Glomerular visceral epithelial cell (primary cell): ENCODE data around the gene DOLK.
A peak's percentile ranks its signal among the peaks of the same experiment; 100 is the strongest.

Experiments
- DNase-seq: peaks from one replicate; pipeline ENCODE4 v3.0.0-alpha.2; 2016; ENCODE audit errors: extremely low spot score

The DOLK gene

DNA sequence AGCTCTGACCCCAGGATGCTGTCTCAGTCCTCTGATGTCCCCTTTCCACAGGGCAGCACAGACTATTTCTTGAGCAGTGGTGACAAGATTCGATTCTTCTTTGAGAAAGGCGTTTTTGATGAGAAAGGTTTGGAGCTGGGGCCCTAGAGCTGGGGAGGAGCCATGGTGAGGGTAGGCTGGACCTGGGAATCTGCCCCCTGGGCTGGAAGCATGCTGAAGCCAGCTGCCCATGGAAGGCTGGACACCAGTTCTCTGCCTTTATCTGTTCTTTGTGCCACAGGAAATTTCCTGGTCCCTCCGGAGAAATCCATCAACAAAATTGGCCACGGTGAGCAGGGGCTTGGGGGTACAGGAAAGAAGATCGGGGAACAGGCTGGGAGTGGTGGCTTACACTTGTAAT lies 13.7 kb downstream of the DOLK start:
- DNase-seq: no peak

DNA sequence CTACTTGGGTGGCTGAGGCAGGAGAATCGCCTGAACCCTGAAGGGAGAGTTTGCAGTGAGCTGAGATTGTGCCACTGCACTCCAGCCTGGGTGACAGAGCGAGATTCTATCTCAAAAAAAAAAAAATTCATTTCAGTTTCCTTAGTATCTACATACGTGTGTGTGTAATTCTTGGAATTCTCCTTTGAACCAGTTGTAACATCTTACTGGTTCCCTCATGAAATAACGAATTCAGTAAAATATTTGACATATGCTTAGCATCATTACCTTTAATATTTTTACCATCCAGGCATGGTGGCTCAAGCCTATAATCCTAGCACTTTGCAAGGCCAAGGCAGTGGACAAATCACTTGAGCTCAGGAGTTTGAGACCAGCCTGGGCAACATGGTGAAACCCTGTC lies 17.8 kb downstream of the DOLK start:
- no peak for DNase-seq

DNA sequence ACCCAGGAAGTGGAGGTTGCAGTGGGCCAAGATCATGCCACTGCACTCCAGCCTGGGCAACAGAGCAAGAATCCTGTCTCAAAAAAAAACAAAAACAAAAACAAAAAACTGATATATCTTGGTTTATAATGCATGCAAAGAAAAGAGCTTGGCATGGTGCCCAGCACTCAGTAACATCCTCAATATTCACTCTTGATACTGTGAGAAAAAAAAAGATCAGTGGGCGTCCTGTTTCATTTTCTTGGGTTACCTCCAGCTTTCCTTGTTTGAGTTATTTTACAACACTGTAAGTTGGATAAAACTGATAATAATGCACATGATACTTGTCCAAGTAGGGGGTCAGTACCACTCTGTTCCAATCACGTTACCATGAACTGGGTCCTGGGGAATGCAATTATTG lies 18.8 kb downstream of the DOLK start:
- no peak for DNase-seq

DNA sequence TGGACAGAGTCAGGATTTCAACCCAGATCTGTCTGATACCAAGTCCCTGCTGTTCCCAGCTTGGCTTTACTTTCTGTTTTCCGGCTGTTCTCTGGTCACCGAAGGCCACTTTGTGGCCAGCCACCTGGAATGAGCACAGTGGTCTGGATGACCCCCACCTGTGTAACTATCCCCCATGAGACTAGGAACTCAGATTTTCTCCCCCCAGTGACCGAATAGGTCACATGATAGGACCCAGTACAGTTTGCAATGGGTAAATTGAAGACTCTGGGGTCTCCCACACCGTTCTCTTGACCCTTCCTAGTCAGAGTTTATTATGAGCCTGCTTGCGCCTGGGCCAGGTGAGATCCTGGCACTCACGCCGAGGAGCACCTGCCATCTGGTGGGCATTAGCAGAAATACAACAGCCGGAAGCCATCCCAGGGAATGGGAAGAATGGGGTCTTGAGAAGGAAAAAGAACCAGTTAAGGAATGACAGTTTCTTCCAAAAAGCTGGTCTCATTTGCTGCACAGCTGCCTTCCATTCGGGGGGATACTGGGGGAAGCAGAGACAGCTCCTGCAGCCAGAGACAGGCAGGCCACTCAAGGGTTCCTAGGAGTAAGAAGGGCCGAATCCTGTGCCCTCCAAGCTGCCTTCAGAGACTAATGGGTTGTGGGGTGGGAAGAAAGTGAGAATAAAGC lies 19.5 kb downstream of the DOLK start:
- DNase-seq: peak; percentile 70

DNA sequence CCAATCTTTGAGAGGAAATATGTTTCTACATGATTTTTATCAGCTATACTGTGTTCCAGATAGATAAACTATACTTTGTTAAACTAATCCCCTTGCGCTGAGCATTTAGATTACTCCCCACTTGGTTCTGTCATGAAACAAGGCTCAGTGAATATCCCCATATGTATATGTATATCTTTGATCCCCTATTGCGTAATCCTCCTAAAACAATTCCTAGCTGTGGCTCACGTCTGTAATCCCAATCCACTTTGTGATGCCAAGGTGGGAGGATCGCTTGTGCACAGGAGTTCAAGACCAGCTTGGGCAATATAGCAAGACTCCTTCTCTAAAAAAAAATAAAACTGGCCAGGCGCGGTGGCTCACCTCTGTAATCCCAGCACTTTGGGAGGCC lies 23.9 kb downstream of the DOLK start:
- no peak for DNase-seq

DNA sequence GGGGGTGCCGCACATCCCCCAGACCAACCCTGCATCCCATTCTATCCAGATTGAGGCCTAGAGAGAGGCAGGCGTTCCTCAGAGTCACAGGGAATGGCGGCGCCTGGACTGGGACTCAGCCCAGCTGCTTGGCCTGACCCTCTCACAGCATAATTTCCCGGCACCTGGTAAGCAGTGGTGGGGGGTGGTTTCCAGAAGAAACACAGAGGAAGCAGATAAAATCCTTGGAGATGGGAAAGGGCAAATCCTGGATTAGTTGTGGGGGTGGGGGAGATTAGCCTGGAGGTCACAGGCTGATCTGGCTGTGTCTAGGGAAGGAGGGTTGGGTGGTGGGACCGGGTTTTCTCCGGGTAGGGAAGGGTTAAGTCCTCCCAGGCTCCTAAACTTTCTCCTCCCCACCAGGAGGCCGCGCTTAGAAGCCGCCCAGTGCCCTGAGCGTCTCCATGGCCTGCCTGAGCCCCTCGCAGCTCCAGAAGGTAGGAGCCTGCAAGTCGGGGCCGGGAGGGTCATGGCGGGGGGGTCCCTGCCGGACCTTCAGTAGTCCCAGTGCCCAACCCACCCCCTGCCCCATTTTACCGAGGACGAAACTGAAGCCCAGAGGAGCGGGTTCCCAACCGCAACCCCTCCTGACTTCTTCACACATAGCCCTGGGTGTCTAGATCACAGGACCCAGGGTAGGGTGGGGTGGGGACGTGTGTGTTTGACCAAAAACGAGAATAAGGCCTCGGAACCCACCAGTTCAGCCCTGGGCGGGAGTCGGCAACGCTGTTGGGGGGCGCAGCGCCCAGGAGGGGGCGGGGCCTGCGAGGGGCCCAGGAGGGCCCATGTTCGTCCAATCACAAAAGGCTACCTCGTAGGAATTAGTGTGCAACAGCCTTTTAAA lies 25.3 kb downstream of the DOLK start:
- DNase-seq: peak; percentile 47

DNA sequence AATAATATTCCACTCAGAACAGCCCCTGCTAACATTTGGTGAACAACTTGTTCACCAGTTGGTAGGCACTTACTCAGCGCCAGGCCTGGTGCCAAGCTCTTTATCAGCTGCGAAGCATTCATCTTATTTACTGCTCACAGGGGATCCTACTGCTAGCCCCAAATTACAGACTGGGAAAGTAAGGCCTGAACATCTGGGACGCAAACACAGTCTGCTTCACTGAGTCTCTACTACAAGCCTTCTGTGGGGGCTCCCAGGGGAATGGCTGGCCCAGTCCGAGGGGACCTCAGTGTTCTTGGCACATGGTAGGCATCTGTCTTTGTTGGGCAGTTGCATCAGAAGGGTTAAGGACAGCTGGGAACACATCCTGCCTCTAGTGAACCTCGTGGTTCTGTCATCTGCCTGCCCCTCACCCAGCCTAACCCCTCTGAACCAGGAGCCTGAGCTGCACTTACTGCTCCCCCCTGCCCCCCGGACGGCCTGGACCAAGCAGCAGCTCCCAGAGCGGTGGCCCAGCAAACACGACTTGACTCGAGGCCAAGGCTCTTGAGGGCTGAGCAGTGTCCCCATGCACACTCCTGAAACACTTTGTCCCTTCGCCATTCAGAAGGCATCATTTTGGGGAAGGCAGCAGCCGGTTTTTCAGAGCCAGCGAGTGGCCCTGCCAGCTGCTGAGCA lies 26.9 kb downstream of the DOLK start, which contains the start of gene PHYHD1:
TSS of gene PHYHD1 (plus strand) at position 602 of the 678 bp plus-strand sequence. CDS start 1,342 bp downstream, outside the sequence.
- DNase-seq: no peak

DNA sequence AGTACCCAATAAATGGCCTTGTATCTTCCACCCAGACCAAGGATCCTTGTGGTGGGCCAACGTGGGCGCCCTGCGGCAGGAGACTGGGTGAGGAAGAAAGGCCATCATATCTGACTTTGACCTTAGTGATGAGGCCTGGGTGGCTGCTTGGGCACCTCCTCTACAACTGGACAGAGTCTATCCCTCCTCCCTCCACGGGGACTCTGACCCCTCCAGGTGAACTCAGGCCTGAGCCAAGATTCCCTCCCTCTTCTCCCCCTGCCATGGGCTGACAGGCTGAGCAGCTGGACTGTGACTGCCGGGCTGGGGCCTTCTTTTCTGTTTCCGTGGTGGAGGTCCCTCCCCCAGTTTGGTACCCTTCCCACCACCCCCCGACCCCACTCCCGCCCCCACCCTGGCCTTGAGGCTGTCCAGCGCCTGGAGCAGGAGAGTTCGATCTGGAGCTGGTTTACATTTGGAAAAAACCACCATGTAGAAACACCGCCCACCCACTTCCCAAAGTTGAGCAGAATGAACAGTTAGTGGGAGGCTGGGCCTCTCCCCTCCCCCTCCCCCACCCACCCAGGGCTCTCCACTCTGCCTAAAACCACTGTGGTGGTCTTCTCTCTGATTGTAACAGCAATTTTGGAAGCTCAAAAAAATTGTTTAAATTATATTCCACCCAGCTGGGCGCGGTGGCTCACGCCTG lies 27.9 kb downstream of the DOLK start:
- DNase-seq: no peak

DNA sequence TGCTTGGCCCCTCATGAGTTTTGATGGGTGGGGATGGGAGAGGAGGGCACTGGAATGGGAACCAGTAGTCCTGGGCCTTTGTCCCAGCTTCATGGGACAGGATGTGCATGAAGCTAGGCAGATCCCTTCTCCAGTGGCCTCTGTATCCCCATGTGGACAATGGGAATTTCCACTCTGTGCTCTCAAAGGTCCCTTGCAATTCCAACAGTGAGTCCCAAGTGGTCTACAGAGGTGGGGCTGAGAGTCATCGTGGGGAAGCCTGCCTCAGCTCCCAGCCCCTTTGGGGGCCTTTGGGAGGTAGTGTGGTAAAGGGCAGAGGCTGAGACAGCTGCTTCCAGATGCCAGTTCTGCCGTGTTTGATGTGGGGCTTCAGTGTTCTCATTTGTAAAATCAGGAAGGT lies 28.5 kb downstream of the DOLK start:
- DNase-seq: no peak

DNA sequence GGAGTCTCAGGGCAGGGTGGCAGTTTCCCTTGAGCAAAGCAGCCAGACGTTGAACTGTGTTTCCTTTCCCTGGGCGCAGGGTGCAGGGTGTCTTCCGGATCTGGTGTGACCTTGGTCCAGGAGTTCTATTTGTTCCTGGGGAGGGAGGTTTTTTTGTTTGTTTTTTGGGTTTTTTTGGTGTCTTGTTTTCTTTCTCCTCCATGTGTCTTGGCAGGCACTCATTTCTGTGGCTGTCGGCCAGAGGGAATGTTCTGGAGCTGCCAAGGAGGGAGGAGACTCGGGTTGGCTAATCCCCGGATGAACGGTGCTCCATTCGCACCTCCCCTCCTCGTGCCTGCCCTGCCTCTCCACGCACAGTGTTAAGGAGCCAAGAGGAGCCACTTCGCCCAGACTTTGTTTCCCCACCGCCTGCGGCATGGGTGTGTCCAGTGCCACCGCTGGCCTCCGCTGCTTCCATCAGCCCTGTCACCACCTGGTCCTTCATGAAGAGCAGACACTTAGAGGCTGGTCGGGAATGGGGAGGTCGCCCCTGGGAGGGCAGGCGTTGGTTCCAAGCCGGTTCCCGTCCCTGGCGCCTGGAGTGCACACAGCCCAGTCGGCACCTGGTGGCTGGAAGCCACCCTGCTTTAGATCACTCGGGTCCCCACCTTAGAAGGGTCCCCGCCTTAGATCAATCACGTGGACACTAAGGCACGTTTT lies 30.1 kb downstream of the DOLK start:
- no peak for DNase-seq

DNA sequence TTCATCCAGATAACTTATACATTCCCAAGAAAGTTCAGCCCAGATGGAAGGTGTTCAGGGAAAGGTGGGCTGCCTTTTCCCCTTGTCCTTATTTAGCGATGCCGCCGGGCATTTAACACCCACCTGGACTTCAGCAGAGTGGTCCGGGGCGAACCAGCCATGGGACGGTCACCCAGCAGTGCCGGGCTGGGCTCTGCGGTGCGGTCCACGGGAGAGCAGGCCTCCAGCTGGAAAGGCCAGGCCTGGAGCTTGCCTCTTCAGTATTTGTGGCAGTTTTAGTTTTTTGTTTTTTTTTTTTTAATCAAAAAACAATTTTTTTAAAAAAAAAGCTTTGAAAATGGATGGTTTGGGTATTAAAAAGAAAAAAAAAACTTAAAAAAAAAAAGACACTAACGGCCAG lies 30.7 kb downstream of the DOLK start:
- no peak for DNase-seq

DNA sequence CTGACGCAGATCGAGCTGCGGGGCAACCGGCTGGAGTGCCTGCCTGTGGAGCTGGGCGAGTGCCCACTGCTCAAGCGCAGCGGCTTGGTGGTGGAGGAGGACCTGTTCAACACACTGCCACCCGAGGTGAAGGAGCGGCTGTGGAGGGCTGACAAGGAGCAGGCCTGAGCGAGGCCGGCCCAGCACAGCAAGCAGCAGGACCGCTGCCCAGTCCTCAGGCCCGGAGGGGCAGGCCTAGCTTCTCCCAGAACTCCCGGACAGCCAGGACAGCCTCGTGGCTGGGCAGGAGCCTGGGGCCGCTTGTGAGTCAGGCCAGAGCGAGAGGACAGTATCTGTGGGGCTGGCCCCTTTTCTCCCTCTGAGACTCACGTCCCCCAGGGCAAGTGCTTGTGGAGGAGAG lies 31.2 kb downstream of the DOLK start:
- DNase-seq: no peak

DNA sequence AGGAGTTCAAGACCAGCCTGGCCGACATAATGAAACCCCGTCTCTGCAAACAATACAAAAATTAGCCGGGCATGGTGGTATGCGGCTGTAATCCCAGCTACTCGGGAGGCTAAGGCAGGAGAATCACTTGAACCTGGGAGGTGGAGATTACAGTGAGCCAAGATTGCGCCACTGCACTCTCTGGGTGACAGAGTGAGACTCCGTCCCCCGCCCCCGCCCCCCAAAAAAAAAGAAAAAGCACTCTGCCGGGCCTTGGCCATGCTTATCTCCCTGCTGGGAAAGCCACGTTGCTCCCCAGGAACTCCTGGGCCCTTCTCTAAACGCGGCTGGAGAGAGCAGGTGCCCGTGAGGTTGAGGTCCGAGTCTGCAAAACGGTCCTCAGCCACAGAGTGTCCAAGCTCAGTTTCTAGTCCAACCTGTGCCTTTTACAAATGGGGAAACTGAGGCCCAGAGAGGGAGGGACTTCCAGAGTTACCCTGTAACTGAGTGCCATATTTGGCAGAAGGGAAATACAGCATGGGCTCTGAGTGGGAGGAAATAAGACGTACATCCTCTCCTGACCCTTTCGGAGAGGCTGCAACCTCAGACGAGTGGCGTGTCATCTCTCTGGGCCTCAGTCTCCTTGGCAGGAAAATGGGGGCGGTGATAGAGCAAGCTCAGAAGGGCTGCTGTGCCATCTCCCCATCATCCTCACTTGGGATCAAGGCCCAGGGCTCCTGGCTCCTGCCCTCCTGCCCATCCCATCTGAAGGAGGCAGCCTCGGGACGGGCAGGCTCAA lies 33.2 kb downstream of the DOLK start:
- DNase-seq: no peak

DNA sequence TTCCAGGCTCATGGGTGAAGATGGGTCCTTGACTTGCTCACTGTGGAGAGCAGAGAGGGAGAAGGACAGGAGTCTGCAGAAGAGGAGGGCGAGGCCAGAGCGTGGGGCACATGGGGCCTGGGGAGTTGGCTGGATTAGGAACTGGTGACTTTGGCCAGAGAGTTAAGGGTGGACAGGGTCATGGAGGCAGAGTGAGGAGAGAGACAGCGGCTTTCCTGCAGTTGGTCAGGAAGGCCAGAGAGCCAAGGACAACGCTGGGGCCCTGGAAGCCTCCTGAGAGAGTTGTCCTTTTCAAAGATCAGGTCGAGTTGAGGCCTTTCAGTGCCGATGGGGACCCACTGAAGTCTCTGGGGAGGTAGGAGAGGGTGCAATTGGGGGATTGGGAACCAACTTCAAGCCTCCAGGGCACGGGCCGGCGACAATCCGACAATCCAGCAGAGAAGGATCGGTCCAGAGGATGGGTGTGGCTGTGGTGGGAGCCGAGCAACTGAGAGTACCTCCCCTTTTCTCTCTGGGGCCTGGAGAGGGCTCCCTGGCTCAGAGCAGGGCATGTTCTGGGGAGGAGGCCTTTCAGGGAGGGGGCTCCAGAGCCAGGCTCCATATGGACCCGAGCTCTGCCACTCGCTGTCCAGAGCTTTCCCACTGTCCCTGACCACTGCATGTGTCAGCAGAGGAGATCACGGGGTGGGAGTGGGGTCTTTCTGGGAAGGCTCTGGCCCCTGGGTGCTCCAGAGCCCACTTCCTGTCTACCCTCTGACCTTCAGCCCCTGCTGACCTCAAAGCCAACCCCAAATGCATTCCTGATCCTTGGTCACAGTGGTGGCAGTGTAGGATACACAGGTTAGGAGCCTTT lies 34.1 kb downstream of the DOLK start:
- DNase-seq: no peak

DNA sequence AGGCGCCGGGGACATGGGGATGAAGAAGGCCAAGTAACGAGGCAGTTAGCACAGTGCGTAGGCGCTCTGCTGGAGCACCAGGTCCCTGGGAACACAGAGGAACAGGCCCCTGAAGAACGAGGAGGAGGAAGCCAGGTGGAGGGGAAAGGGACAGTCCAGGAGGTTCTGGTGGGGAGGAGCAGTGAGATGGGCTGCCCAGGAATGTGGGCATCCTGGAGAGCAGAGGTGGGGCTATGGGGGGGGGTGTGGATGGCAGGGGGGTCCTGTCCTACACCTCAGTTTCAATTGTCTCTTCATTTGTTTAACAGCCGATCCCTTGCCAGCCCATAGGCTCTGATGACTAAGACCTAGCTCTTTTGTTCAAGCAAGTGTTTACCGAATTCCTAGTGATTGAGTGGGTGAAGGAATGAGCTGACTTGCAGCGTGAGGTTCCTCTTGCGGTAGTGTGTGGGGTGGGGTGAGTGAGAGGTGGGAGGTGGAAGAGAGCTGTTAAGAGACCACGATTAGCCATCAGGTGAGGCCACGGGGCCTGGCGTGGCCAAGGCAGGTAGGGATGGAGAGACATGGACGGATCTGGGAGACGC lies 35.0 kb downstream of the DOLK start:
- peak; percentile 79 for DNase-seq

DNA sequence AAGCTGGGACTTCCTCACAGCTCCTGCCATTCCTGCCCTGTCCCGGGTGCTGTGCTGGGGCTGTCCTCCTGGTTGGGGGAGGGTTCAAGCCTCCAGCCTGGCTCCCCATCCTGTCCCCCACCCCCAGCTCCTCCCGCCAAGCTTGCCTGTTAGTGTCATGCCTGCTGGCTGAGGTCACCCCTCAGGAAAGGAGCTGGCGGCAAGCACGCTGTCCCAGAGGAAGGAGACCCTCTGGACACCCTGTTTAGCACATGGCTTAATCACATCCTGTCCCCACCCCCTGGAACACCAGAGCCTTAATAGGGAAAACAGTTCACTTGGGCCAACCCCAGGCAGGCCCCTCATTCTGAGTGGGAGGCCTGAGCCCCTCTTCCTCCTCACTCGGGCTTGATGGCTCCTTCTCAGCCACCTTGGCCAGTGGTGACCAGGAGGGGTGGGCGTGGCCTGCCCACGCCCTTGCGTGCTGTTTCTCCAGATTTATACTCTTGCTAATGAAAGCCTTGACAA lies 35.8 kb downstream of the DOLK start:
- peak; percentile 85 for DNase-seq

DNA sequence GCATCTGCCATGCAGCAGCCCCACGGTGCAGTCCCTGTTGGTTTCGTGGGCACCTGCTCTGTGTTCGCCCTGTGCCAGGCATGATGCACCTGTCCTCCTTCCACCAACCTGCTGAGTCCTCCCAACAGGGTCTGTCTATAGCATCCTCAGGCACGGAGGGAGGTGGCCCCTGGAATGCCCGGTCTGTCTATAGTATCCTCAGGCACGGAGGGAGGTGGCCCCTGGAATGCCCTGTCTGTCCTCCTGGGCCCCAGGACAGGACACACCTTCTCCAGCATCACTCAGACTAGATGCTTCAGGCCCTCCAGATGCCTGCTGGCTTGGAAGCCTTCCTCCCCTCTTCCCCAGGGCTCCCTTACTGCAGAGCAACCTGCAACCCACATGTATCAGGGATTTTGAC lies 36.5 kb downstream of the DOLK start:
- no peak for DNase-seq

DNA sequence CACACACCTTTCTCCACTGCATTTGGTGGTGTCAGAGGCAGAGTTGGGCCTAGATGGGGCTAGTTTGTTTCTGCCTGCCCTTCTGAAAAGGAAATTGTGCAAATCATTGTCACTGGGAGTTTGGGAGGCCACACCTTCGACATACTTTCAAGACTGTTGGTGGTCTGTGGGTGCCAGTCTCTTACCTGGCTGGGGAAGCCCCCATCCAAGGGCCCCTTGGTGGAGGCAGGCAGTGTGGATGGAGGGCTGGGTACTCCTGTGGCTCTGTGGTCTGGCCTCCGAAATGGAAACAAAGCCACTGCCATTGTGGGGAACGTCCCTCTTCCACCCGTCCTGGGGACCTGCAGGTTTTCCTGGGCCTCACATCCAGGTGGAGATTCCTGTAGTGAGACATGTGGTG lies 37.5 kb downstream of the DOLK start:
- no peak for DNase-seq

DNA sequence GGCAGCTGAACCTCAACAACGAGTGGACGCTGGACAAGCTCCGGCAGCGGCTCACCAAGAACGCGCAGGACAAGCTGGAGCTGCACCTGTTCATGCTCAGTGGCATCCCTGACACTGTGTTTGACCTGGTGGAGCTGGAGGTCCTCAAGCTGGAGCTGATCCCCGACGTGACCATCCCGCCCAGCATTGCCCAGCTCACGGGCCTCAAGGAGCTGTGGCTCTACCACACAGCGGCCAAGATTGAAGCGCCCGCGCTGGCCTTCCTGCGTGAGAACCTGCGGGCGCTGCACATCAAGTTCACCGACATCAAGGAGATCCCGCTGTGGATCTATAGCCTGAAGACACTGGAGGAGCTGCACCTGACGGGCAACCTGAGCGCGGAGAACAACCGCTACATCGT lies 39.0 kb downstream of the DOLK start:
- no peak for DNase-seq
